Prostate gland (tissue), 2 donors: Measurements from ENCODE around the gene PTPRM. TPM values are rescaled to one million over a fixed set of nuclear protein-coding genes. Genes with fewer than 3 reads are reported as not detected.

ENCODE experiments used
- DNase-seq: peaks from one replicate; pipeline ENCODE4 v3.0.0-alpha.2; 2019; ENCODE audit warnings: low spot score
- H3K27ac ChIP-seq, 2 donors: fragments of 200-600 bp; sonication (generic); 2 replicates each; pipeline ENCODE4 v1.5.1; 2017 to 2019
- H3K27me3 ChIP-seq: fragments of 200-600 bp; sonication (generic); replicated peaks from 2 replicates; pipeline ENCODE4 v1.5.1; 2019; ENCODE audit not compliant: insufficient read depth
- H3K36me3 ChIP-seq, 2 donors: fragments of 200-600 bp; sonication (generic); 1 replicate in 1 of 2; 2 replicates in 1 of 2; pipeline versions ENCODE4 v1.5.1 to v1.8.1; 2017 to 2019
- H3K4me1 ChIP-seq: fragments of 200-600 bp; sonication (generic); replicated peaks from 2 replicates; pipeline ENCODE4 v1.5.1; 2019
- H3K4me3 ChIP-seq, 2 donors: fragments of 200-600 bp; sonication (generic); 2 replicates each; pipeline ENCODE4 v1.5.1; 2017 to 2019
- H3K9me3 ChIP-seq: fragments of 200-600 bp; sonication (generic); 2 replicates; pipeline ENCODE4 v1.5.1; 2017
- POLR2A ChIP-seq: fragments of 450-650 bp; IDR thresholded peaks from one replicate; pipeline ENCODE4 v1.6.1; 2016; ENCODE audit warnings: antibody characterized with exemption, mild to moderate bottlenecking
- POLR2AphosphoS5 ChIP-seq: sonication (generic); formaldehyde crosslinking; IDR thresholded peaks from one replicate; pipeline ENCODE4 v1.6.1; 2017; ENCODE audit warnings: antibody characterized with exemption
- WGBS: methylation state at CpG from one replicate; pipeline ENCODE4 v1.1.5; 2018; 5-methylcytosine and 5-hydroxymethylcytosine counted together
- intact Hi-C: fragments of 100-400 bp; cut with DNase I; formaldehyde crosslinking; loops from one replicate; pipeline ENCODE4 v1.14.2; 2022
- total RNA-seq, 2 donors: library from RNA; depleted of rRNA; stranded (reverse); fragments of >200 nt; gene quantifications; one replicate each; pipeline ENCODE4 v1.1.0, GENCODE V29; 2016
- TF ChIP-seq, protein P1 (sequence below), 4 experiments: fragments of 200-600 bp in 2 of 4; fragments of 450-650 bp in 2 of 4; sonication (generic) in 2 of 4; IDR thresholded peaks; 1 replicate in 3 of 4; 2 replicates in 1 of 4; pipeline ENCODE4 v1.5.1; 2016 to 2019; ENCODE audit warnings: antibody characterized with exemption in 4 of 4, mild to moderate bottlenecking in 2 of 4, moderate library complexity in 2 of 4

The PTPRM gene
- total RNA-seq, 2 donors from 2014 or later: 32.9 to 92.6 TPM

DNA sequence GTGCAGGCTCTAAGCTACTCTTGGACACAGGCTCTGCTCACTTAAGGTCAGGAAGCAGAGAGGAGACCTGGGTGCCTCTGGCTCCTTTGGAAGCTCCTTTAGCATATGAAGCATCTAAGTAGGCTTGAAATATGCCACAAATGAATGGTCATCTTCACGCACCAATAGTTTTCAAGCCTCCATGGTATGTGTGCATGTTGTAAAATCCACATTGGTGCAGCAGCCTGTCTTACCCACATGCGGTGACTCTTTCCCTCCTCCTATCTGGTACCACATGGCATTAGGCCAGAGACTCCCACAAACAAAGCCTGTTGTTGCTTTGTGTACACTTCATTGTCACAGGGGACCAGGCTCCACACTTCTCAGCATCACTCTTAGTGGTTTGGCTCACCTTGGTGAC, 599.9 kb downstream of the PTPRM start:
- no peaks in the 10 kb centered on the region for H3K27me3 ChIP-seq
- intact Hi-C loops: no loop called here
- no peaks in the 10 kb centered on the region for H3K36me3 ChIP-seq
- H3K27ac ChIP-seq: no peak overlapping the region
- no peaks in the 10 kb centered on the region for H3K9me3 ChIP-seq
- H3K4me1 ChIP-seq: no peaks in the 10 kb centered on the region
- no peak for DNase-seq
- WGBS: 96% methylated on average over 2 of the region's 2 CpGs
- TF ChIP-seq, protein P1, sequence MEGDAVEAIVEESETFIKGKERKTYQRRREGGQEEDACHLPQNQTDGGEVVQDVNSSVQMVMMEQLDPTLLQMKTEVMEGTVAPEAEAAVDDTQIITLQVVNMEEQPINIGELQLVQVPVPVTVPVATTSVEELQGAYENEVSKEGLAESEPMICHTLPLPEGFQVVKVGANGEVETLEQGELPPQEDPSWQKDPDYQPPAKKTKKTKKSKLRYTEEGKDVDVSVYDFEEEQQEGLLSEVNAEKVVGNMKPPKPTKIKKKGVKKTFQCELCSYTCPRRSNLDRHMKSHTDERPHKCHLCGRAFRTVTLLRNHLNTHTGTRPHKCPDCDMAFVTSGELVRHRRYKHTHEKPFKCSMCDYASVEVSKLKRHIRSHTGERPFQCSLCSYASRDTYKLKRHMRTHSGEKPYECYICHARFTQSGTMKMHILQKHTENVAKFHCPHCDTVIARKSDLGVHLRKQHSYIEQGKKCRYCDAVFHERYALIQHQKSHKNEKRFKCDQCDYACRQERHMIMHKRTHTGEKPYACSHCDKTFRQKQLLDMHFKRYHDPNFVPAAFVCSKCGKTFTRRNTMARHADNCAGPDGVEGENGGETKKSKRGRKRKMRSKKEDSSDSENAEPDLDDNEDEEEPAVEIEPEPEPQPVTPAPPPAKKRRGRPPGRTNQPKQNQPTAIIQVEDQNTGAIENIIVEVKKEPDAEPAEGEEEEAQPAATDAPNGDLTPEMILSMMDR (IDR thresholded peaks at IDR 0.05): no peak
- H3K4me3 ChIP-seq: no peak overlapping the region

DNA sequence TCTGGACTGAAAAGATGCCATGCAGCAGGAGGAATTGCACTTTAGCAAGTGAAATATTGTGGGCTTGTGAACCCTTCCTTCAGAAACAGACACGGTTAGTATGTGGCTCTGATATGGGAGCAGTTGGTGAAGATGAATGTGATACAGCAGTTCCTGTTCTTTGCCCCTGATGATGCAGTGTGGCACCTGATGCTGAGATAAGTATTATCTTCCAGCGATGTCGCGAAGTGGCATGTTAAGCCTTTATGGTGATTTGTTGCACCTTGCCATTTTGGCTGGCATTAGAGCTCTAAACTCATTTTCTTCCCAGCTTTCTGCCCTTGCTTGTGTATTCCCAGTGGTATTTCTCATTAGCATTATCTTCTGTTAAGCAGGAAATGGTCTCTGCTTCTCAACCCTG, 600.6 kb downstream of the PTPRM start:
- intact Hi-C loops: no loop called here
- no peak for DNase-seq
- WGBS: 98% methylated on average over 4 of the region's 4 CpGs
- Histone ChIP-seq H3K27me3 (no peaks in the 10 kb centered on the region), H3K4me1 (no peaks in the 10 kb centered on the region), H3K4me3 (no peak overlapping the region), H3K36me3 (no peaks in the 10 kb centered on the region), H3K27ac (no peak overlapping the region), H3K9me3 (no peaks in the 10 kb centered on the region)
- TF ChIP-seq, protein P1 (IDR thresholded peaks at IDR 0.05): no peak
- no peak for TF ChIP-seq POLR2AphosphoS5
- no peak for TF ChIP-seq POLR2A

DNA sequence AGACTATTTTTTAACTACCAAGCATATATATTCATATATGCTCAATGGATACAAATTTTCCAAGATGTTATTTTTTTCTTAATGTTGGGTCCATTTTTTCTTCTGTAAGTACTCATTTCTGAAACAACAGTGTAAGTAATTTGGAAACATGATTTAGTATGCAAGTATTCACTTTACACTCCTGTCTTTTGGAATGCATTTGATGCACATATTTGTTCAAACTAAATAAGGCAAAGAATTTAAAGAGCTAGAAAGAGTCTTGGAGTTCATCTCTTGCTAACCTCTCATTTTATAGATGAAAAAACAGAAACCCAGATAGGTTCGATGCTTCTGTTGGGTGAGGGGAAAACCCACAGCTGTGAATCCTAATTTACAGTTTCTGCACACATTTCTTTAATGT, 602.6 kb downstream of the PTPRM start:
- Histone ChIP-seq H3K36me3 (no peaks in the 10 kb centered on the region), H3K4me3 (no peak overlapping the region), H3K9me3 (no peaks in the 10 kb centered on the region), H3K4me1 (no peaks in the 10 kb centered on the region), H3K27me3 (no peaks in the 10 kb centered on the region), H3K27ac (no peak overlapping the region)
- TF ChIP-seq POLR2AphosphoS5 (no peak), POLR2A (no peak)
- WGBS: 69% methylated on average over 1 of the region's 1 CpG
- intact Hi-C loops: no loop called here
- DNase-seq: no peak

DNA sequence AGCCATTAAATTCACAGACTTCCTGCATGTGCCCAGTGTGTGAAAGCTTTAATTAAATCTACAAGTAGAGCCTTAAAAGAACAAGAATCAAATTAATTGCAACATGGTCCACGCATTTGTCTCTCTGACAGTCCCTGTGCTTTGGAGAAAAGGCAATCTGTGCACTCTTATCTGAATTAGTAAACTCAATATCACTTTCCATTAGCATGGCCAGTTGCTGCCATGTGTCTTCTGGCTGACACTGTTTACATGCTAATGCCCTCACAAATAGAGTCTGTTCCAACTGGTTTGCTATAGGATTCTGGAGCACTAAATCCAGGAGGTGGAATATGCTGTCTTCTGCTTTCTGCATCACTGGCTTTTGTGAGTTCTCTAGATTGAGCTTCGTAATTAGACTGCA, 607.7 kb downstream of the PTPRM start:
- Histone ChIP-seq H3K36me3 (no peaks in the 10 kb centered on the region), H3K27ac (no peak overlapping the region), H3K4me3 (no peak overlapping the region), H3K27me3 (no peaks in the 10 kb centered on the region), H3K4me1 (no peaks in the 10 kb centered on the region), H3K9me3 (no peaks in the 10 kb centered on the region)
- no peak for DNase-seq
- TF ChIP-seq POLR2A (no peak), POLR2AphosphoS5 (no peak)
- TF ChIP-seq, protein P1 (IDR thresholded peaks at IDR 0.05): no peak
- intact Hi-C loops: no loop called here
- WGBS: 97% methylated on average over 2 of the region's 2 CpGs

DNA sequence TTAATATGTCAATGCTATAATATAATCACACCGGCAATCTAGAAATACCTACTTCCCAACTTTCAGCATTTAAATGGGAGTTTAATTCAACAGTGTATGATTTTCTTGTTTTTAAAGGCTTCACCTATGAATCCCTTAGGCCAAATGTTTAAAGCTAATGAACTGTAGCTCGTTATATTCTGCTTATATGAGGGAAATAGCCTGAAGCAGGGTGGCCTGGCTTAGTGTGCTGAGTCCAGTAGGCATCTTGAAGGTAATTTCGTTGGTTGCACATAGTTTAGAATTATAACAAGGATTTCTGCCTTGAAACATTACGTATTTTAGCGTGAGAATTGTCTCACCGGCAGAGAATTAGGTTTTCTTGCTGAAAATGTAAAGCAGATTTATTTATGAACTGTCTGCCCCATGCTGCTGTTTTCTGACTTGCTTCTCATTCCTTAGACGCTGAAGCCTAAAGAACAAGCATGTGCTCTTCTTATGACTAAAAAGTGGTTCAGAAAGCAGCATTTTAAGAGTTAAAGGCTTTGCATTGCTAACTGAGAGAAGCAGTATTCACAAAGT, 608.5 kb downstream of the PTPRM start:
- Histone ChIP-seq H3K4me3 (no peak overlapping the region), H3K36me3 (no peaks in the 10 kb centered on the region), H3K4me1 (no peaks in the 10 kb centered on the region), H3K27me3 (no peaks in the 10 kb centered on the region), H3K9me3 (no peaks in the 10 kb centered on the region), H3K27ac (no peak overlapping the region)
- TF ChIP-seq POLR2AphosphoS5: no peak
- no peak for TF ChIP-seq POLR2A
- TF ChIP-seq, protein P1 (IDR thresholded peaks at IDR 0.05): no peak
- 86% methylated on average over 7 of the region's 7 CpGs for WGBS
- intact Hi-C loops: no loop called here
- no peak for DNase-seq
